Cardiac septum (tissue), 1 donor: Measurements from ENCODE around the gene MTFR1L. TPM values are rescaled to one million over a fixed set of nuclear protein-coding genes. Genes with fewer than 3 reads are reported as not detected.

ENCODE experiments used
- DNase-seq: peaks from one replicate; pipeline ENCODE4 v3.0.0-alpha.2; 2020; ENCODE audit warnings: low spot score
- intact Hi-C: fragments of 100-400 bp; cut with DNase I; formaldehyde crosslinking; loops from one replicate; pipeline ENCODE4 v1.14.0; 2022
- total RNA-seq: library from RNA; stranded (reverse); fragmentation: NEBNext Ultra II Directional; extraction: Animal tissue kit (Norgen Biotek cat#: 25700); gene quantifications from one replicate; pipeline ENCODE4 v1.2.1, GENCODE V29; 2021
- donor health status: DM: no; HTN: no; CAD: no.

MTFR1L gene
- total RNA-seq, 1 donor from 2014 or later, result 187 TPM

DNA sequence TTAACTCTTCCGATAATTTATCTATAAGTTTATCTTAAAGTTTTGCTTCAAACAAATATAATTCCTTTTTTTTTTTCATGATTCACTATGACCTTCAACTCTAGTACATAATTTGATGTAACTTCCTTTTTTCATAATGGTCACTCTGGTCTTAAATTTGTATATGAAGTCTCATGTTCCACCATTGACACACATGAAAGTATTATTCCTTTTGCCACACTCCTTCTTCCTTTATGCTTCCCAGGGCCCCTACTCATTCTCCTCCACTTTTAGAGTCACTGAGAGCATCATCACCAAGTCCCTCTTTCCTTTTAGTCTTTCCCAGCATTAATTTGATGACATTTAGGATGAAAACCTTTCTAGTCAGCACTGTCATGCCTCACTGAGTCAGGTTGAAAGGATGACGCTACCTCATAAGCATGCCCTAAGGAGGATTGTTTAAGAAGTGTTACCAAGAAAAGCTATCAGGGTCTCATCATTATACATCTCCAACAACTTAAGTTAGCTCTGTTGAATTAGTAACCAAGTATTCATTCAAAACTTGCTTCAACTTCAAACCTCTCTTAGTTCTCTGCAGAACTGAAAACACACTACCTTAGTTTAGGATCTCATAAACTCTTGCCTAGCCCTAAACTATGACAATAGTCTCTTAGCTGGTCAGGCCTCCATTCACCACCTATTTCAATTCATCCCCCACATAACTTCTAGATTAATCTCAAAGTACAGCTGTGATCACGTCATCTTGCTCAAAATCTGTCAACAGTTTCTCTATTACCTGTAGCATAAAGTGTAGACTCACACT, 25.0 kb downstream of the MTFR1L start:
- intact Hi-C loops, result no loop called here

DNA sequence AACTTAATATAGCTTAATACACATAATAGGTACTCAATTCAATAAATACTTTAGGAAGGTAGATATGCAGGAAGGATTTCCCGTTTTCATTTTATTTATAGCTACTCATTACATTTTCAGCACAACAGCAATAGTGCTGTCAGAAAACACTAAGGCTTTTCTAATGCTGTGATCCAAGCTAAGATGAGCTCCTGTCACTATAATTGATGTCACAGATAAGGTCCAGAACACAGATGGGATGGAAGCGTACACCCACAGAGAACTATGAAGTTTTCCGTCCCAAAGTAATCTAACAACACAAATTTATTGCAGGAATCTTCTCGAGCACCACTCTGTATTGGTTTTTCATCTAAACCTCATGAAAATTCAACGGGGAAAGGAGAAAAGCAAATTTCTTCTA, 25.9 kb downstream of the MTFR1L start:
- intact Hi-C loops, result no loop called here

More for the DNA sequence above, 25.0 kb downstream of the MTFR1L start:
- no peak for DNase-seq

DNA sequence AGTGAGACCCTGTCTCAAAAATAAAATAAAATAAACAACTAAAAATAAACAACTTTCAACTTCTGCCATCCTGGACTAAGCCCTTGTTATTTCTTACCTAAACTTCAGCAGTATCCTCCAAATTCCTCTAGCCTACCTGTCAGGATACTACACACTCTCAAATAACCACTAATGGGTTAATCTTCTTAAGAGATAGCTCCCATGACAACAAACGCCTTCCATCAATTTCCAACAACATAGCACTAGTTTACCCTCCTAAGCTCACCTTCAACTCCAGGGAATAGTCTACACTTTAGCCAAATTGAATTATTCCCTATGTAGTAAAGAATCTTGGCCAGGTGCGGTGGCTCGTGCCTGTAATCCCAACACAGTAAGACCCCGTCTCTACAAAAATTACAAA, 28.2 kb downstream of the MTFR1L start:
- DNase-seq, result no peak
- intact Hi-C loops, result no loop called here

More for the DNA sequence above, 25.9 kb downstream of the MTFR1L start:
- DNase-seq, result no peak

DNA sequence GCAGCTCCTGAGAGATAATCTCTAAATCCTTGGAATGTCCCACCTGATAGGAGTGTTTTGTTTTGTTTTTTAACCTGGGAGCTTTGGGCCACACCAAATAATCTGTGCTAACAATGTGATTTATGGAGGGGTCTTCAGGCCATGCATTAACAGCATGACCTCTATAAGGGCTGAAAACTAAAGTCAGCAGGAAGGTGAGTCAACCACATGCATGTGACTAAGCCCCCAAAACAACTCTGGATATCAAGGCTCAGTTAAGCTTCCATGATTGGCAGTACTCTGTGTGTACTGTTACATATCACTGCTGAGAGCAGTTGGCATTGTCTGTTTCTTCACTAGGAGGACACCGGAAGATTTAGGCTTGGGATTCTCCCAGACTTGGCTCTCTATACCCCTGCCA, 28.8 kb downstream of the MTFR1L start:
- intact Hi-C loops, result no loop called here
- DNase-seq, result no peak

DNA sequence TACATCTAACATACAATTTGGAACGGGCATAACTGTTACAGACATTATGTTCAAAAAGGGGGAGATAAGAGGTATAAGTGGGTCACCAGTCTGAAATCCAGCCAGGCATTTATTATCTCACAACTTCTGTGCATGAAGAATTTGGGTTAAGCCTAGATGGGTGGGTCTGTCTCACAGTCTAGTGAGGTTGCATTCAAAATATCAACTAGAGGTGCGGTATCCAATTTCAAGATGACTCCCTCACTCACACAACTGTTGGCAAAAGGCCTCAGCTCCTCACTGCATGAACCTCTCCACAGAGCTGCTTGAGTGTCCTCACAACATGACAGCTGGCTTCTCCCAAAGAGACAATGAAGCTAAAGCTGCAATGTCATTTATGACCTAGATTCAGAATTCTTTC, 34.8 kb downstream of the MTFR1L start:
- intact Hi-C loops, result no loop called here
- no peak for DNase-seq

DNA sequence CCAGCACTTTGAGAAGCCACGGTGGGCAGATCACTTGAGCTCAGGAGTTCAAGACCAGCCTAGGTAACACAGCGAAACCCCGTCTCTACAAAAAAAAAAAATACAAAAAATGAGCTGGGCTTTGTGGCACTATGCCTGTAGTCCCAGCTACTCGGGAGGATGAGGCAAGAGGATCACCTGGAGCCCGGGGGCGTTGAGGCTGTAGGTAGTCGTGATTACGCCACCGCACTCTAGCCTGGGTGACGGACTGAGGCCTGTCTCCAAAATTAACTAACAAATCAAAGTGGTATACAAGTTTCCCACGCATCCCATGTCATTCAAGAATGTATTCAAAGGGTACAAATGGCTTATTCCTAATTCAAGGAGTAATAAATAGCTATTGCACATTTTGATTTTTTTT, 37.1 kb downstream of the MTFR1L start:
- intact Hi-C loops, result no loop called here
- DNase-seq, result no peak

DNA sequence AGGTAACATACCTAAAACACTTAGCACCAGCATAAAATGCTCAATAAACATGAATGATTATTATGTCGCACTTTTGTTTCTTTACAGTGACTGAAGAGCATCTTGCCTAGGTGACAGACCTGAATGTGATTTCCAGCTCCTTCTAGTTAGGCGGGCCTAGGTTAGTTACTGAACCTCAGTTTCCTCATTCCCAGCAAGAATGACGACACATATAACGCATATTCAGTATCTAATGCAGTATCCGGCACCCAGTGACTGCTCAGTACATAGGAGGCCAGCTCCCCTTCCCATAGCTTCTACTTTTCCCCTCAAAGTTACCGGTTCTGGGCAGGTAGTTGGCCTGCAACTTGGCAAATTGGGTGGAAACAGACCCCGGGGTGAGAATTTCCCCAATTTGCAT, 38.7 kb downstream of the MTFR1L start:
- no peak for DNase-seq
- intact Hi-C loops, result no loop called here

DNA sequence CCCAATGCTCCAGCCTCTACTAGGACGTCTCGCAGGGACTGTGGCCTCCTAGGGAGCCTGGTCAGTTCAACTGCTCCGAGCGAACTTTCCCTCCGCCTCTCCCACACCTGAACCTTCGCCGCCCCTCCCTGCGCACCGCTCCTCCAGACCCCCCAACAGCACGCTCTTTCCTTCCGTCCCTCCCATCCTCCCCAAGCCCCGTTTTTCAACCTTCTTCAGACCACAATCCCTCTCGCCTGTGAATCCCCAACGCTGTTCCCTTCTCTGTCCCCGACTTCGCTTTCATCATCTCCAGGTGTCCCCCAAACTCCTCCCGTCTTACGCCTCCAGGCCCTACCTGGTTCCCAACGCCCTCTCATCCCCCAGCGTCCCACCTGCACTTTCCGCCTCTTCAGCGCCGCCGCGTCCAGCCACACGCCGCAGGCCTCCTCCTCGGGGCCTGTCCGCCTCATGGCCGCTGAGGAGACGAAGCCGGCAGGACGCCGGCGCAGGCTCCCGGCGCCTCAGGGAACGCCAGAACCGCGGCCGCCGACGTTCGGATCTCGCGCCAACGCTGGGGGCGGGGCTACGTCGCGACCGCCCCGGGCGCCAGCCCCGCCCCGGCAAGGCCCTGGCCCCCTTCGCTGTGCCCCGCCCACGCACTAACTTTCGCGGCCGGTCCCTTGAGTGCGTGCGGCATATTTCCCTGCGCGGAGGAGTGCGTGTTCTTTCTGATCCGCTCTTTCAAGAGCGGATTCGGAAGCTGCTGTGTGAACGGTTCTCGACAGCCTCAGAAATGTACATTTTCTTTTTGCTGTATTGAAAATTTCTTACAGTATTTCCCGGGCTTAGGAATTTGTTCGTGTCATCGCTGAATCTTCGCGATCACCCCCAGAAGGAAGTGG, 39.4 kb downstream of the MTFR1L start, which contains the start of gene AUNIP:
TSS of gene AUNIP (minus strand) at position 552 of the 884 bp plus-strand sequence. CDS start at position 452, 100 bp downstream.
- peak; percentile 94 for DNase-seq
- intact Hi-C loops, result no loop called here

DNA sequence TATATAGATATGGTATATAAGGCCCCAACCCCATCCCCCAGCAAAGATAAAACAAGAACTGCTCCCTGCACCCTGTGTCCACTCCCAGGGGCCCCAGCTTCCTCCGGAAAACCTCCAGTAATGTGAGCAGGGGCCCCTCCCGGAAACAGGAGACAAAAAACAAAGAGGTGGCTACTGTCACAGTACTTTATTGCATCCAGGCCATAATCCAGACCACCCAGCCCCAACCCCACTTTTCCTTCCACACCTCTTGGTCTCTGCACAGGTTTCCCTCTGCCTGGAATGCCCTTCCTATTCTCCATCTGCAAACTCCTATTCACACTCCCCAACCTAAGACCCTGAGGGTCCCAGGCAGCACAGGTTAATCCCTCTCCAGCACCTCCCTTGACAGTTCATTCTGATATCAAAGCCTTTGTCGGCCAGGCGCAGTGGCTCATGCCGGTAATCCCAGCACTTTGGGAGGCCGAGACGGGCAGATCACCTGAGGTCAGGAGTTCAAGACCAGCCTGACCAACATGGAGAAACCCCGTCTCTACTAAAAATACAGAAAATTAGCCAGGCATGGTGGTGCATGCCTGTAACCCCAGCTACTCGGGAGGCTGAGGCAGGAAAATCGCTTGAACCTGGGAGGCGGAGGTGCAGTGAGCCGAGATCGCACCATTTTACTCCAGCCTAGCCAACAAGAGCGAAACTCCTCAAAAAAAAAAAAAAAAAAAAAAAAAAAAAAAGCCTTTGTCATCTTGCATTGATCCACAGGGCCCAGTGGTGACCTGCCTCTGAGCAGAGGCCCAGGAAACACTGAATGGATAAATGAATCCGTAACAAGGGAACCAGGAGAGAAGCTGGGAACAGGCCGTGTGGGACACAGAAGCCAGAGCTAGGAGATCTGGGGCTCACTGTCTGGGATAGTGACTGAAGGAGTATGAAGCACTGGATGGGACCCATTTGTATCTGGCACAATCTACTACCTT, 41.8 kb downstream of the MTFR1L start:
- no peak for DNase-seq
- intact Hi-C loops, result no loop called here

DNA sequence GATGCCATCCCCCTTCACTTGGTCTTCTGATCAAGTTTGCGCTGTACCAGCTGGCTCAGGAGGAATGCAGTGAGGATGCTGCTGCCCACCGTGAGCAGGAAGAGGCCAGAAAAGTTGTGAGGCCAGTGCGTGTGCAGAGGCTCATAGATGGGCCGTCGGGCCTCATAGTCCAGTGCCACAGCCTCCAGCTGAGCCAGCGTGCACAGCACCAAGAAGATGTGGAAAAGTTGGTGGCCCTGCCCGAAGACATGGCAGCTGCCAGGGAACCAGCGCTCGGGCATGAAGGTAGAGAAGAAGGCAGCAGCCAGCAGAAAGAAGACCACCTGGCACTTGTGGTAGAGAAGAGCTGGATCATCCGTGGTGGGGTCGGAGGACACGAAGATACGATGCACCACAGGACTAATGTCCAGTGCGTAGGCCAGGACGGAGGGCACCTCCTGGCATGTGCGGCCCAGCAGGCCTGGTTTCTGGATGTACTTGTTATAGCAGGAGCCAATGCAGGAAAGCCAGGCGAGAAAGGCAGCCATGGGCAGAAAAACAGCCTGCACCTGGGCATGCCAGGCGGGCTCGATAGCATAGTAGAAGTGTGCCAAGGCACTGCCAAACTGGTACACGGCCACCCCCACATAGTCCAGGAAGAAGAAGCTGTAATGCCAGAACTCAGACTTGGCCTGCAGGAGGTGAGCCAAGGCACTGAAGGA, 43.2 kb downstream of the MTFR1L start:
- DNase-seq, result no peak

DNA sequence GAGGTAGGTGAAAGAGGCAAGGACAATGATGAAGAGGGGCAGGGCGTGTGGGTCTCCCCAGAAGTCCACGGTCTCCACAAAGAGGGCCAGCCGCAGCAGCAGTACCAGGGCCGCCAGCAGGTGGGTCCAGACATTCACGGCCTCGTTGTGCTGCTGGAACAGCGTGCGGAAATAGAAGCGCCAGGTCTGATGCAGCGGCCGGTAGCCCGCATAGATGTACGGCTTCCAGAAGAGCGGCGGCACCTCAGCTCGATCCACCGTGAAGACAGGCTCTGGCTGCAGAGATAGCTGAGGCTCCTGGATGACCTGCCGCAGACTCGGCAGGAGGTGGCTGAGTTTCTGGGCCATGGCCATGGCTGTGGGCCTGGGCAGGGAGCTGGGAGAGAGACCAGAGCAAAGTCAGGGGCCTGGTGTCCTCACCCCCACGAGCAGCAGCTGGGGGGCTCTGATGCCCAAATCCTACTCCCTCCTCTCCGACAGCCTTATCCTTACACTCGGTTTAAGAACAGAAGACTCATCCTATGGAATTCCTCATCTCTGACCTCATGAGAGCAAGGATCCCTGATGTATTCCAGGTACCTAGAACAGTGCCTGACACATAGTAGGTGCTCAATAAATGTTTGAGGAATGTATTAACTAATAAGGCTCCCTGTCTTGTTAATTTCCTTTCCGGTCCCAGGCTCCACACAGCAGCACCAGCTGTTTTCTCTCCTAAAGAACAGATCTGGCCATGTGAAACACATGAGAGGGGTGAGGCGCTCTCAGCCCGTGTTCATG, 43.9 kb downstream of the MTFR1L start:
- DNase-seq, result no peak
- intact Hi-C loops, result no loop called here

More for the DNA sequence above, 43.2 kb downstream of the MTFR1L start:
- intact Hi-C loops, result no loop called here

DNA sequence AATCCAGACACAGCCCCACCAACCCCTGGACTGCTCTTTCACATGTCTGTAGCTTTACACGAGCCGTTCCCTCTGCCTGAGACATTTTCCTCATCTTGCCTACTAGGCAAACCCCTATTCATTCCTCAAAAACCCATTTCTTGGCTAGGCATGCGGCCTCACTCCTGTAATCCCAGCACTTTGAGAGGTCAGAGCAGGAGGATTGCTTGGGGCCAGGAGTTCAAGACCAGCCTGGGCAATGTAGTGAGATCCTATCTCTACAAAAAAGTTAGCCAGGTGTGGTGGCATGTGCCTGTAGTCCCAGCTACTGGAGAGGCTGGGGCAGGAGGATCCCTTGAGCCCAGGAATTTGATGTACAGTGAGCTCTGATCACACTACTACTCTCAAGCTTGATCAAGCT, 44.7 kb downstream of the MTFR1L start:
- no peak for DNase-seq
- intact Hi-C loops, result no loop called here

DNA sequence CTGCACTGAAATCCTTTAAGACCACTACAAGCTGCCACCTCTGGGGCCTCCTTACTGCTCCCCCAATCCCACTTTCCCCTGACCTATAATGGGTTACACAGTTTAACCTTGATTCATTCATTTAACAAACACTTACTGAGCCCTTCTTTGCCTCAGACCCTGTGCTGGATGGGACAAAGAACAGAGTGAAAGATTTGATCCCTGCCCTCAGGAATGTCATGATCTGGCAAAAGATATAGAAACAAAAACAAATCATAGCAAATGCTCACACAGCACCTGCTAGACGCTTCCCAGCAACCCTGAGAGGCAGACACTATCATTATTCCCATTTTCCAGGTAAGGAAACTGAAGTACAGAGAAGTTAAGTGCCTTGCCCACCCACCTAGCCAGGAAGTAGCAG, 46.5 kb downstream of the MTFR1L start:
- intact Hi-C loops, result no loop called here
- no peak for DNase-seq

DNA sequence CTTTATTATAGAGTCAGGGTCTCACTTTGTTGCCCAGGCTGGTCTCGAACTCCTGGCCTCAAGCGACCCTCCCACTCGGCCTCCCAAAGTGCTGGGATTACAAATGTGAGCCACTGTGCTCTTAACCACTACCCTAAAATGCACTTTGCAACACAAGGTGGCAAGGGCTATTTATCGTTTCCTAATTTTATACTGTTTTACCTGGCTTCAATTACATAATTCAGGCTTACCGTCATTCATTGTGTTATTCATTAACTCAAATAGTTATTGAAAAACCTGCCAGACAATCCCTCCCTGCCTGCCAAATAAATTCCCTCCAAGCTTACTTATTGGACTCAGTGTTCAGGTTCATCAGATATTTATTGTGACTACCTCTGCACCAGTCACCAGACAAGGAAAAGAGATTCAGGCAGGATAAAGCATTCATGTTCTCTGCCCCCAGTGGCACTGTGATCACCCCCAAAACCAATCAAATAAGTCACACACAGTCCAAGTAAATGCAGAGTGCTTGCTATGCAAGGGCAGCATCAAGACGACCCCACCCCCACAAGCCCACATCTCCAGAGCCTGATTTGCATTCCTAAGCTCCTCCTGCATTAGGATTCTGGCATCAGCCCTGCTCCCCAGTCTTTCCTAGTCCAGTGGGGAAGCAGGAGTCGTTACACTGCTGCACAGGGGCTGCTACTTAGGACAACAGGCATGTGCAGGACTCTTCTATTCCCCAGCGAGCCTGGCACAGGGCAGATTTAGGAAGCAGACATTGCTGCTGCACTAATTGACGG, 47.6 kb downstream of the MTFR1L start:
- DNase-seq, result no peak
- intact Hi-C loops, result no loop called here

DNA sequence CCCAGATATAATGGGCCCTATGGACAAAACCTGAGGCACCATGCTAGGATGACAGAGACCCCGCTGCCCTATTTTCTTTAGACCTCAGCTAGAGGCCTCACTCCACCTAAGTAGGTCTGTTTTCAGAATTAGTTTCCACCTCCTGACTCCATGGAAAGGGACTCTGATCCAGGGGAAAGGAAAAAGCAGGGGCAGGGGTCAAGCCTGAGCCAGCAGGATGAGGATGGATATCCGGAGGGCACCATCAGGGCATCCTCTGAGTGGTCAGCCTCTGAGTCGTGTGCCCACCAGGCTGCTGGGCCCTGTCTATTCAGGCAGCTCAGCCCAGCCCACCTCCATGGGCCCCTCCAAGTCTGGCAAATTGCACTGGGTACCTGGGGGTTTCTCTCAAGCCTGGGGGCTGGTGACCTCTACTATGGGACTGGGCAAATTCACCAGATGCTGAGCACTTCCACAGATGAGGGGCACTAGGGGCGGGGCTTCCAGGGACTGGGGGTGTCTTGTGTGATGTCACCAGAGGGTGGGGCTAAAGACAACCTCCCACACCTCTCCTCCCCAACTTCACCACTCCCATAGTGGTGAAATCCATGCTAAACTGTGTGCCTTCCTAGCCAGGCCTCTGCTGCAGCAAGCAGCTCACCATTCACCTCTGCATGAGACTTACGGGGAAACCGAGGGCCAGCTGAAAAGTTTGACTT, 50.3 kb downstream of the MTFR1L start:
- intact Hi-C loops, result loop anchor here (5.0 kb wide), 1 partner anchor 43 kb away; no protein-coding TSS in a partner anchor
- DNase-seq, result peak; percentile 50

DNA sequence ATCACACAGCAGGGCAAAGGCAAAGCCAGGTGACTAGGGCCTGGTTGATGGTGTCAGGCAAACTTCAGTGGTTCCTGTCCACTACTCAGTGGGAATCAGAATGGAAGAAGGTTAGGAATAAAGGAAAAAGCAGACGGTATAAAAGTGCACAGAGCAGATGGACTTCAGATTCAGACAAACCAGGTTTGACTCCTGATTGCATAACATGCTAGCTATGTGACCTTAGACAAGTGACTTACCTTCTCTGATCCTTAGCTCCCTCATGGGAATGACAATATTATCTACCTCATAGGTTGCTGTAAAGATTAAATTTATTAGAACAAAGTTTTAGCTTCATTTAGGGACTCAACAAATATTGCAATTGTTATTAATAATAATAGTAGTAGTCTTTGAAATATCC, 50.9 kb downstream of the MTFR1L start:
- DNase-seq, result no peak
- intact Hi-C loops, result loop anchor here (5.0 kb wide), 1 partner anchor 43 kb away; no protein-coding TSS in a partner anchor
